ENCODE data around the gene MAP3K21. TPM values are rescaled to one million over a fixed set of nuclear protein-coding genes. Genes with fewer than 3 reads are reported as not detected.

Gene MAP3K21
- total RNA-seq, 1 donor from 2014 or later: 6.9 TPM

- H3K9me3 ChIP-seq: no peaks in the 10 kb centered on the region
- DNase-seq (ENCODE audit: extremely low spot score in 2 of 2): no peak
- H3K27ac ChIP-seq: no peak overlapping the region
- H3K27me3 ChIP-seq: no peaks in the 10 kb centered on the region
- H3K4me1 ChIP-seq: no peaks in the 10 kb centered on the region
- intact Hi-C loops (cut with DNase I): no loop called here
- no peak overlapping the region for H3K4me3 ChIP-seq
- H3K36me3 ChIP-seq: no peaks in the 10 kb centered on the region
- TF ChIP-seq POLR2A (IDR thresholded peaks at IDR 0.05) (no peak), CTCF (IDR thresholded peaks at IDR 0.05) (no peak), POLR2AphosphoS5 (IDR thresholded peaks at IDR 0.05; ENCODE audit: insufficient read depth in 1 of 2, low read depth in 1 of 2) (no peak)
Observed at GRCh38 chr1:233368789-233369130, 41.2 kb downstream of the MAP3K21 start.

- H3K27ac ChIP-seq: no peak overlapping the region
- no peak overlapping the region for H3K4me3 ChIP-seq
- H3K4me1 ChIP-seq: no peaks in the 10 kb centered on the region
- TF ChIP-seq POLR2A (IDR thresholded peaks at IDR 0.05): no peak
- no peak for TF ChIP-seq POLR2AphosphoS5 (IDR thresholded peaks at IDR 0.05; ENCODE audit: insufficient read depth in 1 of 2, low read depth in 1 of 2)
- TF ChIP-seq CTCF (IDR thresholded peaks at IDR 0.05): no peak
- intact Hi-C loops (cut with DNase I): no loop called here
- no peaks in the 10 kb centered on the region for H3K27me3 ChIP-seq
- DNase-seq (ENCODE audit: extremely low spot score in 2 of 2): no peak
- H3K9me3 ChIP-seq: no peaks in the 10 kb centered on the region
- H3K36me3 ChIP-seq: no peaks in the 10 kb centered on the region
Observed at GRCh38 chr1:233372218-233373120, 44.9 kb downstream of the MAP3K21 start.

GRCh38 chr1:233373226-233373625 is 45.7 kb downstream of the MAP3K21 start:
- Histone ChIP-seq H3K4me3 (no peak overlapping the region), H3K36me3 (no peaks in the 10 kb centered on the region), H3K27me3 (no peaks in the 10 kb centered on the region), H3K27ac (no peak overlapping the region), H3K4me1 (no peaks in the 10 kb centered on the region), H3K9me3 (no peaks in the 10 kb centered on the region)
- DNase-seq (ENCODE audit: extremely low spot score in 2 of 2): no peak
- TF ChIP-seq POLR2A (IDR thresholded peaks at IDR 0.05) (no peak), POLR2AphosphoS5 (IDR thresholded peaks at IDR 0.05; ENCODE audit: insufficient read depth in 1 of 2, low read depth in 1 of 2) (no peak), CTCF (IDR thresholded peaks at IDR 0.05) (no peak)
- intact Hi-C loops (cut with DNase I): no loop called here

GRCh38 chr1:233375653-233376052 is 48.1 kb downstream of the MAP3K21 start:
- DNase-seq (ENCODE audit: extremely low spot score in 2 of 2): no peak
- H3K9me3 ChIP-seq: no peaks in the 10 kb centered on the region
- intact Hi-C loops (cut with DNase I): no loop called here

More at GRCh38 chr1:233375653-233376052, 48.1 kb downstream of the MAP3K21 start:
- Histone ChIP-seq H3K27ac (no peak overlapping the region), H3K4me1 (no peaks in the 10 kb centered on the region), H3K27me3 (no peaks in the 10 kb centered on the region), H3K4me3 (no peak overlapping the region), H3K36me3 (peaks cover 0 to 16% of the 10 kb centered on the region in 2 donors)
- TF ChIP-seq CTCF (IDR thresholded peaks at IDR 0.05) (no peak), POLR2AphosphoS5 (IDR thresholded peaks at IDR 0.05; ENCODE audit: insufficient read depth in 1 of 2, low read depth in 1 of 2) (no peak), POLR2A (IDR thresholded peaks at IDR 0.05) (no peak)
